Esophagus squamous epithelium (tissue), 4 donors: Measurements from ENCODE around the gene OR2H2.

ENCODE experiments used
- POLR2A ChIP-seq, 4 donors: fragments of 450-650 bp; IDR thresholded peaks; one replicate each; pipeline ENCODE4 v1.6.1; 2017; ENCODE audit warnings: antibody characterized with exemption in 4 of 4, mild to moderate bottlenecking in 4 of 4, moderate library complexity in 3 of 4
- TF ChIP-seq, protein P1 (sequence below), 6 experiments: fragments of 450-650 bp in 4 of 6; fragments of 200-600 bp in 2 of 6; sonication (generic) in 2 of 6; IDR thresholded peaks; one replicate each; pipeline ENCODE4 v1.5.1; 2016 to 2019; ENCODE audit warnings: antibody characterized with exemption in 6 of 6, mild to moderate bottlenecking in 4 of 6, moderate library complexity in 4 of 6

DNA sequence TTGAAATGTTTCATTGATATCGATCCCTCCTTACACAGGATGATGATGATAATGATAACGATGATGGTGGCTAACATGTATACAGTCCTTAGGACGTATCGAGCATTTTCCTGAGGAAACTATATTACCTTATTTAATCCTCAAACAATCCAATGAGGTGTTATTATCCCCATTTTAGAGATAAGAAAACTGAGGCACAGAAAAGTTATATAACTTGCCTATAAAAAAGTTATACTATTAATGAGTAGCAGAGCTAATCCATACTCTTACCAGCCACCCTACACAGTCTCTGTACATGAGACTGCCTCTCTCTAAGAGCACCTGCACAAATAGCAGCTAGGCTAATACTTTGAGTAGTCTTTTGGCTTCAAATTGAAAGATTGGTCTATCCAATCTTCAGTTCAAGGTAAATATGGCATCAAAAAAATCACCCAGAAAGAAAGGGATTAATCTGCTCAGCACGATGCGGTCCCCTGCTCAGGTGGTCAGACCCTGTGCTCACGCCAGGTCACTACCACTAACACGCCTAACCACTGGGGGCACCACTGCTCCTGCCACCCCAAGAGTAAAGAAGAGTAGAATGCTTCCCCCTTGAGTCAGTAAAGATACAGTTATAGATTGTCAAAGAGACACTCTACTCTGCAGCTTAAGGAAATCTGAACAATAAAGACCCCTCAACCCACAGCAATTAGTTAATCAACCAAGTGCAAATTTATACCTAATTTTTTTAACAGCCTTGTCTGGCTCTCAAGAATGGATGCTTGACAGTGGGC, 33.0 kb downstream of the OR2H2 start:
- TF ChIP-seq, protein P1, sequence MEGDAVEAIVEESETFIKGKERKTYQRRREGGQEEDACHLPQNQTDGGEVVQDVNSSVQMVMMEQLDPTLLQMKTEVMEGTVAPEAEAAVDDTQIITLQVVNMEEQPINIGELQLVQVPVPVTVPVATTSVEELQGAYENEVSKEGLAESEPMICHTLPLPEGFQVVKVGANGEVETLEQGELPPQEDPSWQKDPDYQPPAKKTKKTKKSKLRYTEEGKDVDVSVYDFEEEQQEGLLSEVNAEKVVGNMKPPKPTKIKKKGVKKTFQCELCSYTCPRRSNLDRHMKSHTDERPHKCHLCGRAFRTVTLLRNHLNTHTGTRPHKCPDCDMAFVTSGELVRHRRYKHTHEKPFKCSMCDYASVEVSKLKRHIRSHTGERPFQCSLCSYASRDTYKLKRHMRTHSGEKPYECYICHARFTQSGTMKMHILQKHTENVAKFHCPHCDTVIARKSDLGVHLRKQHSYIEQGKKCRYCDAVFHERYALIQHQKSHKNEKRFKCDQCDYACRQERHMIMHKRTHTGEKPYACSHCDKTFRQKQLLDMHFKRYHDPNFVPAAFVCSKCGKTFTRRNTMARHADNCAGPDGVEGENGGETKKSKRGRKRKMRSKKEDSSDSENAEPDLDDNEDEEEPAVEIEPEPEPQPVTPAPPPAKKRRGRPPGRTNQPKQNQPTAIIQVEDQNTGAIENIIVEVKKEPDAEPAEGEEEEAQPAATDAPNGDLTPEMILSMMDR (IDR thresholded peaks at IDR 0.05) = no peak
- TF ChIP-seq POLR2A (IDR thresholded peaks at IDR 0.05) = no peak
